ENCODE results near the gene PLEK2.
"Not testable (repeated sequence)": the region's sequence is repeated elsewhere in the genome, so short reads cannot be mapped to it uniquely, and the experiment has no call there.

PLEK2 gene

GRCh38 chr14:67411820-67412421 is at the start of gene PLEK2:
PLEK2 (minus strand) TSS chr14:67412165; CDS start chr14:67412059, 106 bp downstream.
- DNase-seq = peak; percentile 60

- DNase-seq = peak; percentile 51
Measured at GRCh38 chr14:67461341-67461985, 49.5 kb upstream of the PLEK2 start.

GRCh38 chr14:67459336-67459735 is 47.4 kb upstream of the PLEK2 start:
- DNase-seq = no peak

- peak; percentile 69 for DNase-seq
Measured at GRCh38 chr14:67457782-67458181, 45.8 kb upstream of the PLEK2 start.

- DNase-seq = no peak
Measured at GRCh38 chr14:67456732-67457131, 44.8 kb upstream of the PLEK2 start.

DNA sequence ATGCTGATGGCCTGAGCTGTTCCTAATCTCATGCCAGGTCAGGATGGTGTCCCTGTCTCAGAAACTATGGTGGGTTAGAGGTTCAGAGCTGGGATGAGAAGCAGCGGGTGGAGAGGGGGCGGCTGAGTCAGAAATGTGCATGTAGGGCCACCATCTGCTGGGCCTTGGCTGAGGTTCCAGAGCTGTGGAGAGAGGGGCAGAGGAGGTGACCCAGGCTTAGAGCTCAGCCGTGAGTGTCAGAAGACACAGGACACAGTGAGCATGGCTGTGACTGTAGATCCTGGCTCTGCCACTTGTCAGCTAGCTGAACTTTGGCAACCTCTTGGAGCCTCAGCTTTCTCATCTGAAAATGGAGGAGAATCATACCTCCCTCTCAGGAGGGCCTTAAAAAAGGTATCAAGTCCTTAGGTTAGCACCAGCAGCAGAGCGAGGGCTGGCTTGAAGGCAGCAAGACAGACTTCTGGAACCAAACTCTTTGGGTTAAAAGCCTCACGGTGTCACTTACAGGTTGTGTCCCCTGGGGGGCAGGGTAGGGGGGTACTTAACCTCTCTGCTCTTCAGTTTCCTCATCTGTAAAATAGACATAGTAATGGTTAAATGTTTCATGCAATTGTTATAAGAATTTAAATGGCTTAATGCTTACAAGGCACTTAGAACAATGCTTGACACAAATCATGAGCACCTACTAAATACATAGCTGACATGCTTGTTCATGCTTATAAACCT is 41.8 kb upstream of the PLEK2 start:
- no peak for DNase-seq

- DNase-seq = not testable (repeated sequence)
Measured at GRCh38 chr14:67451667-67452066, 39.7 kb upstream of the PLEK2 start.

DNA sequence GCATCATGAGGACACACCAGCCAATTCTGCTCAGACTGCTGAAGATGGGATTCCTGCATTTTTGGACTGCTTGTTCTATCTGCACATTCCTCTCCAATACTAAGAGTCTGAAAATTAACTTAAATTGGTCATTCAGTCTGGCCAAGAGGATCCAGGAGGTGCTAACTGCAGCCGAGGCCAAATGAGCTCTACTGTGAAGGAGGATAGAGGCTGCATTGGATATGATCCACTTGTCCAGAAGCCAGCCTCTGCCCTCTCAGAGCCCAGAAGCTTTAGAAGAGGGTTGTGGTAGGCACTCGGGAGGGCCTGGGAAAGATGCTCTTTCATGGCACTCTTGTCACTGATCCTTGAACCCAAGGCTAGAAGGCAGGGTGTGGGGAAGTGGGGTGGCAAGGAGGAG is 37.1 kb upstream of the PLEK2 start:
- DNase-seq = no peak

- DNase-seq = no peak
Measured at GRCh38 chr14:67447033-67447381, 35.0 kb upstream of the PLEK2 start.

DNA sequence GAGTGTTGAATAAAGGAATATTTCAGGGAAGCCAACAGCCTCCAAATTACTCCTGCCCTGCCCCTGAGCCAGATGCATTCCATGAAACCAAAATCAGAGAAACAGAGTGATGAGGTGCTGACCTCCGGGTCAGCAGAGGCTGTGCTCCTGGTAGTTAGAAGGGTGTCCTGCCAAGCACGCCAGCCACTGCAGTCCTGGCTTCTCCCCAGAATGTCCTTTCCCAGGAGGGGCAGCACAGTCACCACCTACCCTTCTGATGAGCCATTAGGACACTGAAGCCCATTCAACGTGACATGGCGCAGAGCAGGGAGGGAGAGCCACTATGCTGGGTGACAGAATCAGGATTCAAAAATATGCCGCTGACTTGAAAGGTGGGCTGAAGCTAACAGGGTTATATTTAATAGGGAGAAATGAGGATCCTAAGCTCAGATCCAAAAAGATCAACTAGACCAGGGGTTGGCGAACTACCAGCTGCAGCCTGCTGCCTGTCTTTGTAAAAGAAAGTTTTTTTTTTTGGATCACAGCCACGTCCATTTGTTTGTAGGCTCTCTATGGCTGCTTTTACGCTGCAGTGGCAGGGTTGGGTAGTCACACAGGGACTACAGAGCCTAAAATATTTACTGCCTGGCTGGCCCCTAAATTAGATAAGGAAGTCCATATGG is 34.5 kb upstream of the PLEK2 start:
- DNase-seq = peak; percentile 73

GRCh38 chr14:67444395-67444794 is 32.4 kb upstream of the PLEK2 start:
- DNase-seq = no peak

DNA sequence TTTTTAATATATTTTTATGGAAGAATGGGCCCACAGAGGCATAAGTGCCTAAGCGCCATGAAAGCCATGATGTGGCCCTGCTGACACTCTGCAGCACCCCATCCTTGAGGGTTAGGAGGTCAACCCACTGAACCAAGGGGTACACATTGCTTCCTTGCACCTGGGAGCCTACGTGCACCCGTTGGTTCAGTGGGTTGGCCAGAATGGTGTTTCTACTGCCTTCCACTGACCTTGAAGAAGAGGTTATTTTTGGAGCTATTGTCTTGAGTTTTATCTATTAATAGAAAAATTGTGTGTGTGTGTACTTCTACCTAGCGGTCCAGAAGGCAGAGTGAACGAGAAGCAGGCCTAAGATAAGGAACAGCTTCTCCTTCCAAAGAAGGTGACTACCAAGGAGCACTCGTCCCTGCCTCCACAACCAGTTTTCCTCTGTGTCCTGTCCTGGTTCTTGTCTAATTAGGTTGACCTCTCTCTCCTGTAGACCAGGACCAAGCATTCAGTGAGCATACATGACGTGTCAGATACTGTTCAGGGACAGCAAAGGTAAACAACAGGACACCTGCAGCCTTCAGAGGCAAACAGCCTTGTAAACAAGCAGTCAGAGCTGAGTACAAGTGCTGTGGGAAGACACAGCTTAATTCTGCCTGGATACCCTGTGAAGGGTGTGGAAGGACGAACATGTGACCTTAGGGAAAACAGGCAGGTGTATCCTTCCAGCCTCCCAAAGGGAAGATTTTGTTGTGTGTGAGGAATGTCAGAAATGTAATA is 30.4 kb upstream of the PLEK2 start:
- DNase-seq = peak; percentile 19

- DNase-seq = no peak
Measured at GRCh38 chr14:67441672-67442071, 29.7 kb upstream of the PLEK2 start.

DNA sequence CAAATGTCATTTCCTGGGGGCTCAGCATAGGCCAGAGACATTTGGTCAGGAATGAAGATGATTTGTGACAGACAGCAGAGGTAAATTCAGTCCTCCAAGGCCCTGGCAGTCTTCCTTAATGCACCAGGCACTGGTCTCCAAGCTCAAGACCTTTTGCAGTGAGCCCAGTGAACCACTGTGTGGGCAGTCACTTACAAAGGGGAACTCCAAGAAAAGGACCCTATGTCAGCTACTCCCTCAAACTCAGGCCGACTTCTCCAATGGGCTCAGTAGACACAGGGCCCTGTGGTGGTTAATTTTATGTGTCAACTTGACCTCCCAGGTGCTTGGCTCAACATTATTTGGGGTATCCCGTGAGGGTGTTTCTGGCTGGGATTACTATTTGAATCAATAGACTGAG is 29.3 kb upstream of the PLEK2 start:
- DNase-seq = no peak

DNA sequence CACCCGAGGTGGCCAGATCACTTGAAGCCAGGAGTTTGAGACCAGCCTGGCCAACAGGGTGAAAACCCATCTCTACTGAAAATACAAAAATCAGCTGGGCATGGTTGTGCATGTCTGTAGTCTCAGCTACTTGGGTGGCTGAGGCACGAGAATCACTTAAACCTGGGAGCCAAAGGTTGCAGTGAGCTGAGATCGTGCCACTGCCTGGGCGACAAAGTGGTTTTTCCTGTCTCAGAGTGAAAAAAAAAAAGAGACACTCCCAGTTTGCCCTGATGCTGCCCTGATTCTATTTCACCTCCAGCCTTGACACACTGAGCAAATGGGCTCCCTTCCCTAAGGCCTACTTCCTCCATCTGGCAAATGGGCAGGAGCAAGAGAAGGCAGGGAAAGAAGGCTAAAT is 28.5 kb upstream of the PLEK2 start:
- peak; percentile 79 for DNase-seq

DNA sequence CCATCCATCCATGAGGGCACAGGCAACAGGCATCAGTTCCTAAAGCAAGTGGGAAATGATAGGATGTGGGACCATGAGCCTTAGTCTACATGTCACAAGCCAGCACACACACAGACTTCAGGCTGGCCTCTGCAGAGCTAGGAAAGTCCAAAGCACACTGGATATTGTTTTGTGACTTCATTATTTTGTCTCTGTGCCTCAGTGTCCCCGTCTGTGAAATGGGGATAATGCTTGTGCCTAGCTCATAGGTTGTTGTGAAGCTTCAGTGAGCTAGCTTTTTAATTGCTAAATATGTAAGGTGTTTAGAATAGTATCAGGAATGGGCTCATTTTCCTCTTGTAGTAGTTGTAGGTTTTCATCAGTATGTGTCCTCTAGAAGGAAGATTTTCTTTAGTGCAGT is 27.0 kb upstream of the PLEK2 start:
- no peak for DNase-seq

DNA sequence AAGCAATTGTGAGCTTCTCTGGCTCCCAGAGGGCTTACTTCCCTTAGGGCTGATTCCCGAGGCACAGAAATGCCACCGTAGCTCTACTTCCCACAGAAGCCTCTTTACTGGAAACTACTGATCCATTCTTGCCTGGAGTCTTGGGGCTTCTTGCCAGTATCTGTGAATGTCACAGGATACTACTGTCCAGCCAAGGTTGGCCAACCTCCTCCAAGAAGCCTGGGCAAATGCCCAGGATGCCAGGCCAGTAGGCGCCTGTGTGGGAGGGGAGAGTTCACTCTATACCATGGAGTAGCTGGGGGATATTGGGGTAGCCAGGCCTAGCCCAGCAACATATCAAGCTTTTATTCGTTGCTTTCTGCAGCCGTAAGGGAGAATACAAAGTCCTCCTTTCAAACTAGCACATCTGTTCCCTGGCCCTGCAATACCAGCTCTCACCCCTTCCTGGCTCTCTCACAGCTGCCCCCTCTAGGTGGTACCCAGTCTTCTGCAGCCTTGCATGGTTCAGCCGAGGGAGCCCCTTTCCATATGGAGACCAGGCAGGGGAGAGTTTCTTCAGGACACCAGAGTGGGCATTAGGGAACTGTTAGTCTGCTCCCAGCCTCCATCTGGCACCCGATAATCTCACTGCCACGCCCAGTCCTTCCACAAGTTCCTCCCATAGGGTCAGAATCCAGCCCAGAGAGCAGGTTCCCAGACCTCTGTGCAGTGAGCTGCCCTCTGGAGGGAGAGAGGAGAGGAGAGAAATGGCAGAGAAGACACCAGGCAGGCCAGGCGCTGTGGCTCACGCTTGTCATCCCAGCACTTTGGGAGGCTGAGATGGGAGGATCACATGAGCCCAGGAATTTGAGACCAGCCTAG is 24.3 kb upstream of the PLEK2 start:
- no peak for DNase-seq

- no peak for DNase-seq
Measured at GRCh38 chr14:67435603-67436002, 23.6 kb upstream of the PLEK2 start.

- no peak for DNase-seq
Measured at GRCh38 chr14:67432050-67432564, 20.1 kb upstream of the PLEK2 start.

DNA sequence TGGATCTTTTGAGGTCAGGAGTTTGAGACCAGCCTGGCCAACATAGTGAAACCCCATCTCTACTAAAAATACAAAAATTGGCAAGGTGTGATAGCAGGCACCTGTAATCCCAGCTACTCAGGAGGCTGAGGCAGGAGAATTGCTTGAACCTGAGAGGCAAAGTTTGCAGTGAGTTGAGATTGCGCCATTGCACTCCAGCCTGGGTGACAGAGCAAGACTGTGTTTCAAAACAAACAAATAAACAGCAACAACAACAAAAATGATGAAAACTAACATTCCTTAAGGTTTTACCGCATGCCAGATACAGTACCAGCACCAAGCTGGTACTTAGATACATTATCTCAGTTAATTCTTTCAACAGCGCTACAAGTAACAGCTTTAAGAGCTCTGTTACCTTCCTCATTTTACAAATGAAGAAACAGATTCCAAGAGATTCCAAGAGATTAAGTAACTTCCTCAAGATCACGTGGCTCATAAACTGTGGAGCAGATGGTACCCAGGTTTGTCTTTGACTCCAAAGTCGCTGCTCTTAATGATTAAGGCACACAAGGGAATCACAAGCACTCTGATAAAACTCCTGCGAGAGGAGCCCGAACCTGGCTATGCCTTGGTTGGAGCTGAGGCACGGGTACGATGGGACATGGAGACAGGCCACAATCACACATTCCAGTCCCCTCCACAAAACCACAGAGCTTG is 17.7 kb upstream of the PLEK2 start:
- DNase-seq = peak; percentile 79

DNA sequence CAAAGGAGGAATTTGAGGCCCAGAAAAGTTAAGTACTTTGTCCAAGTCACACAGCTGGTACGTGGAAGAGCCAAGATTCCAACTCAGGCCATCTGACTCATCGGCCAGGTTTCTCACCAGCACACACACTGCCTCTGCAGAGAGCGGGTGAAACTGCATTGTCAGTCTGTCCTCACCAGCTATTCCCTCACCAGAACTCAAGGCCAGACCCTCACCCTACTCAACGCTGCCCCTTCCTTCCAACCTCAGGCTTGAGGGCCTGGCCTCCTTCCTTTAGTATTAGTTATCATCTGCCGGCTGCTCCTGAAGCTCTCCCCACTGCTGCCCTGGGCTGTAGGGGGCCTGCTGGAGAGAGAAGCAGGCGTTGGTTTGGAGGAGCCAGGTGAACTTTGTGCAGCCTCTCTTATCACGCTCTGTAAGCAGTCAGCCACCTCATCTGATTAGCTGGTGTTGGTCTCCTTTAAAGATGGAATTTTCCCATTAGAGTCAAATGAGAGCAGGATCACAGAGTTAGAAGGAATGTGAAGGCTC is 16.6 kb upstream of the PLEK2 start:
- no peak for DNase-seq
